HepG2 (cell line): ENCODE measurements around the gene ABCG4. TPM values are rescaled to one million over a fixed set of nuclear protein-coding genes. Genes with fewer than 3 reads are reported as not detected.
A peak's percentile ranks its signal among the peaks of the same experiment; 100 is the strongest.

ENCODE experiments used
- DMAP1 ChIP-seq: IDR thresholded peaks from 2 replicates; pipeline ENCODE4 v1.6.1; 2016
- HES4 ChIP-seq: sonication (generic); formaldehyde crosslinking; IDR thresholded peaks from 2 replicates; pipeline ENCODE4 v1.9.0; 2021; ENCODE audit warnings: mild to moderate bottlenecking, missing genetic modification reagents, borderline replicate concordance
- KLF15 ChIP-seq: sonication (generic); formaldehyde crosslinking; IDR thresholded peaks from 2 replicates; pipeline ENCODE4 v1.8.1; 2023; ENCODE audit warnings: borderline replicate concordance, mild to moderate bottlenecking, inconsistent platforms, missing genetic modification reagents, mixed read lengths
- KMT2A ChIP-seq: sonication (generic); formaldehyde crosslinking; IDR thresholded peaks from 2 replicates; pipeline ENCODE4 v1.4.0; 2020; ENCODE audit warnings: missing genetic modification reagents
- MEIS1 ChIP-seq: sonication (generic); formaldehyde crosslinking; IDR thresholded peaks from 2 replicates; pipeline ENCODE4 v1.9.0; 2021; ENCODE audit warnings: mild to moderate bottlenecking, missing genetic modification reagents, moderate library complexity, borderline replicate concordance
- MYNN ChIP-seq: sonication (generic); formaldehyde crosslinking; IDR thresholded peaks from 2 replicates; pipeline ENCODE4 v1.4.0; 2020; ENCODE audit warnings: mild to moderate bottlenecking, low read depth, missing genetic modification reagents
- RORA ChIP-seq: sonication (generic); formaldehyde crosslinking; IDR thresholded peaks from 2 replicates; pipeline ENCODE4 v1.5.0; 2020; ENCODE audit warnings: mild to moderate bottlenecking, missing genetic modification reagents, moderate library complexity
- SAP130 ChIP-seq: IDR thresholded peaks from 2 replicates; pipeline ENCODE4 v1.6.1; 2016; ENCODE audit warnings: low read depth
- SMYD3 ChIP-seq: sonication (generic); formaldehyde crosslinking; IDR thresholded peaks from 2 replicates; pipeline ENCODE4 v1.8.1; 2023; ENCODE audit warnings: mild to moderate bottlenecking, missing genetic modification reagents
- STAG1 ChIP-seq: sonication (generic); formaldehyde crosslinking; IDR thresholded peaks from 2 replicates; pipeline ENCODE4 v1.4.0; 2020; ENCODE audit warnings: missing genetic modification reagents
- ZNF468 ChIP-seq: sonication (generic); formaldehyde crosslinking; IDR thresholded peaks from 2 replicates; pipeline ENCODE4 v1.8.0; 2022; ENCODE audit warnings: mild to moderate bottlenecking, moderate library complexity, missing genetic modification reagents
- ZNF589 ChIP-seq: sonication (generic); formaldehyde crosslinking; conservative IDR thresholded peaks from 2 replicates; pipeline ENCODE4 v1.8.0; 2022; ENCODE audit warnings: mild to moderate bottlenecking, moderate library complexity, missing genetic modification reagents
- ZNF724P ChIP-seq: sonication (generic); formaldehyde crosslinking; IDR thresholded peaks from 2 replicates; pipeline ENCODE4 v1.8.0; 2022; ENCODE audit warnings: missing genetic modification reagents, borderline replicate concordance
- ZSCAN12 ChIP-seq: sonication (generic); formaldehyde crosslinking; IDR thresholded peaks from 2 replicates; pipeline ENCODE4 v1.9.0; 2021; ENCODE audit warnings: mild to moderate bottlenecking, missing genetic modification reagents
- polyA plus RNA-seq, 8 experiments: library from polyadenylated mRNA; depleted of rRNA in 3 of 8; stranded (reverse) in 7 of 8; unstranded in 1 of 8; fragments of >200 nt; fragmentation: Illumina TruSeq in 4 of 8; extraction: Trizol in 4 of 8; gene quantifications; 2 replicates each; pipeline versions ENCODE4 v1.2.1 to v1.2.3, GENCODE V29; 2011 to 2016; ENCODE audit warnings: low read depth in 4 of 8, missing spikeins in 1 of 8, mixed read lengths in 1 of 8; ENCODE audit not compliant: insufficient read depth in 1 of 8
- total RNA-seq, 5 experiments: library from RNA; depleted of rRNA; stranded (reverse); fragments of >200 nt; fragmentation: Illumina TruSeq; extraction: Trizol; gene quantifications; 2 replicates each; pipeline ENCODE4 v1.2.3, GENCODE V29; 2016; ENCODE audit warnings: low read depth in 1 of 5
- TF ChIP-seq, protein P1 (sequence below): IDR thresholded peaks from 2 replicates; pipeline ENCODE4 v1.6.1; 2012; ENCODE audit warnings: low read length, improper control_type of control experiment
- TF ChIP-seq, protein P2 (sequence below): sonication (generic); formaldehyde crosslinking; IDR thresholded peaks from 2 replicates; pipeline ENCODE4 v1.4.0; 2020; ENCODE audit warnings: mild to moderate bottlenecking, missing genetic modification reagents
- TF ChIP-seq, protein P3 (sequence below): sonication (generic); formaldehyde crosslinking; IDR thresholded peaks from 2 replicates; pipeline ENCODE4 v1.8.0; 2022; ENCODE audit warnings: mild to moderate bottlenecking, missing genetic modification reagents
- TF ChIP-seq, protein P4 (sequence below): sonication (generic); formaldehyde crosslinking; IDR thresholded peaks from 2 replicates; pipeline ENCODE4 v1.4.0; 2020; ENCODE audit warnings: missing genetic modification reagents
- TF ChIP-seq, protein P5 (sequence below): IDR thresholded peaks from 2 replicates; pipeline ENCODE4 v1.6.1; 2016; ENCODE audit warnings: low read depth, borderline replicate concordance

ABCG4 gene
- total and polyA plus RNA-seq, 2 of the 13 experiments (the other 11 are each of a cell fraction or from before 2014, with no cell fraction given), result not detected

DNA sequence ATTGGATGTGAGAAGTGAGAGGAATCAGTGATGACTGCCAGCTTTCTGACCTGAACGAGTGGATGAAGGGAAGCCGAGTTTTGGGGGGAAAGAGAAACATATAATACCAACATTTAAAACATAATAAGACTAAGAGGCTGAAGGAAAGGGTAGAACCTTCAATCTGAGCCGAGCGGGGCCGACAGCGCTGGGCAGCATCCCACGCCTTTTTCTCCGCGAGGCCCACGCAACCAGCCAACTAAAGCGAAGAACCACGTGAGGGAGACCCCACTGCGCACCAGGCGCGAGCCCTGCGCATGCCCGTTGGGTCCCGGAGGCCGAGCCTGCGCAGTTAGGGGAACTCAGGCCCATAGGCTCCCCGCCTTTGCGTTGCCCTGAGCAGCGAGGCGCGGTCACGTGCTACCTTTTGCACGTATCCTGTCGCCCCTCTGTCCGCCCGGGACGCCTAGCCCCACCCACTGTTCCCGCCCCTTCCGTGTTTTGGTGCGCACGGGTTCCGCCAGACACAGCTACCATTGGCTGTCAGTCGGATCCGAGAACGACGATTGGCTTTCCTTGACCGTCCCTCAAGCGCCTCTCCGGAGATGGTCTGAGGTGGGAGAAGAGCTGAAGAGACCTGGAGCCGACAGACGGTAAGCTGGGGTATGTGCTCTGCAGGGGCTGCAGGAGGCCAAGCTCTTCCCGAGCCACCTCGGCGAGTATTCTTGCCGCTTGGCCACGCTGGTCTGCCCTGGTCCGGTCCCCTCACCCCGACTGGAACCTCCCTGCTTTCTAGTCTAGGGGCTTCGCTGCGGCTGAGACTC is 27.6 kb upstream of the ABCG4 start, which contains the start of gene HINFP (continued):
- TF ChIP-seq, protein P1, sequence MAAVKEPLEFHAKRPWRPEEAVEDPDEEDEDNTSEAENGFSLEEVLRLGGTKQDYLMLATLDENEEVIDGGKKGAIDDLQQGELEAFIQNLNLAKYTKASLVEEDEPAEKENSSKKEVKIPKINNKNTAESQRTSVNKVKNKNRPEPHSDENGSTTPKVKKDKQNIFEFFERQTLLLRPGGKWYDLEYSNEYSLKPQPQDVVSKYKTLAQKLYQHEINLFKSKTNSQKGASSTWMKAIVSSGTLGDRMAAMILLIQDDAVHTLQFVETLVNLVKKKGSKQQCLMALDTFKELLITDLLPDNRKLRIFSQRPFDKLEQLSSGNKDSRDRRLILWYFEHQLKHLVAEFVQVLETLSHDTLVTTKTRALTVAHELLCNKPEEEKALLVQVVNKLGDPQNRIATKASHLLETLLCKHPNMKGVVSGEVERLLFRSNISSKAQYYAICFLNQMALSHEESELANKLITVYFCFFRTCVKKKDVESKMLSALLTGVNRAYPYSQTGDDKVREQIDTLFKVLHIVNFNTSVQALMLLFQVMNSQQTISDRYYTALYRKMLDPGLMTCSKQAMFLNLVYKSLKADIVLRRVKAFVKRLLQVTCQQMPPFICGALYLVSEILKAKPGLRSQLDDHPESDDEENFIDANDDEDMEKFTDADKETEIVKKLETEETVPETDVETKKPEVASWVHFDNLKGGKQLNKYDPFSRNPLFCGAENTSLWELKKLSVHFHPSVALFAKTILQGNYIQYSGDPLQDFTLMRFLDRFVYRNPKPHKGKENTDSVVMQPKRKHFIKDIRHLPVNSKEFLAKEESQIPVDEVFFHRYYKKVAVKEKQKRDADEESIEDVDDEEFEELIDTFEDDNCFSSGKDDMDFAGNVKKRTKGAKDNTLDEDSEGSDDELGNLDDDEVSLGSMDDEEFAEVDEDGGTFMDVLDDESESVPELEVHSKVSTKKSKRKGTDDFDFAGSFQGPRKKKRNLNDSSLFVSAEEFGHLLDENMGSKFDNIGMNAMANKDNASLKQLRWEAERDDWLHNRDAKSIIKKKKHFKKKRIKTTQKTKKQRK, result no peak
- TF ChIP-seq MYNN (no peak), ZNF589 (CRISPR knock-in tag) (0 out of 2 replicates have a peak, but pooled peaks have one; percentile 61), ZNF468 (CRISPR knock-in tag) (no peak), MEIS1 (CRISPR knock-in tag) (0 out of 2 replicates have a peak, but pooled peaks have one; percentile 15), KLF15 (CRISPR knock-in tag) (no peak; the same call in 1 of the 2 replicates), HES4 (peak; percentile 68; the same call in 1 of the 2 replicates), KMT2A (CRISPR knock-in tag) (peak; percentile 84), STAG1 (CRISPR knock-in tag) (no peak), ZNF724P (CRISPR knock-in tag) (peak; percentile 72; the same call in 1 of the 2 replicates), ZSCAN12 (CRISPR knock-in tag) (peak; percentile 53; the same call in 1 of the 2 replicates), SAP130 (CRISPR knock-in tag) (peak; percentile 96), SMYD3 (peak; percentile 91), RORA (CRISPR knock-in tag) (no peak), DMAP1 (CRISPR knock-in tag) (peak; percentile 53)
- TF ChIP-seq, protein P2, sequence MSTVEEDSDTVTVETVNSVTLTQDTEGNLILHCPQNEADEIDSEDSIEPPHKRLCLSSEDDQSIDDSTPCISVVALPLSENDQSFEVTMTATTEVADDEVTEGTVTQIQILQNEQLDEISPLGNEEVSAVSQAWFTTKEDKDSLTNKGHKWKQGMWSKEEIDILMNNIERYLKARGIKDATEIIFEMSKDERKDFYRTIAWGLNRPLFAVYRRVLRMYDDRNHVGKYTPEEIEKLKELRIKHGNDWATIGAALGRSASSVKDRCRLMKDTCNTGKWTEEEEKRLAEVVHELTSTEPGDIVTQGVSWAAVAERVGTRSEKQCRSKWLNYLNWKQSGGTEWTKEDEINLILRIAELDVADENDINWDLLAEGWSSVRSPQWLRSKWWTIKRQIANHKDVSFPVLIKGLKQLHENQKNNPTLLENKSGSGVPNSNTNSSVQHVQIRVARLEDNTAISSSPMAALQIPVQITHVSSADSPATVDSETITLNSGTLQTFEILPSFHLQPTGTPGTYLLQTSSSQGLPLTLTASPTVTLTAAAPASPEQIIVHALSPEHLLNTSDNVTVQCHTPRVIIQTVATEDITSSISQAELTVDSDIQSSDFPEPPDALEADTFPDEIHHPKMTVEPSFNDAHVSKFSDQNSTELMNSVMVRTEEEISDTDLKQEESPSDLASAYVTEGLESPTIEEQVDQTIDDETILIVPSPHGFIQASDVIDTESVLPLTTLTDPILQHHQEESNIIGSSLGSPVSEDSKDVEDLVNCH (CRISPR knock-in tag), result 0 out of 2 replicates have a peak, but pooled peaks have one; percentile 40
- TF ChIP-seq, protein P3, sequence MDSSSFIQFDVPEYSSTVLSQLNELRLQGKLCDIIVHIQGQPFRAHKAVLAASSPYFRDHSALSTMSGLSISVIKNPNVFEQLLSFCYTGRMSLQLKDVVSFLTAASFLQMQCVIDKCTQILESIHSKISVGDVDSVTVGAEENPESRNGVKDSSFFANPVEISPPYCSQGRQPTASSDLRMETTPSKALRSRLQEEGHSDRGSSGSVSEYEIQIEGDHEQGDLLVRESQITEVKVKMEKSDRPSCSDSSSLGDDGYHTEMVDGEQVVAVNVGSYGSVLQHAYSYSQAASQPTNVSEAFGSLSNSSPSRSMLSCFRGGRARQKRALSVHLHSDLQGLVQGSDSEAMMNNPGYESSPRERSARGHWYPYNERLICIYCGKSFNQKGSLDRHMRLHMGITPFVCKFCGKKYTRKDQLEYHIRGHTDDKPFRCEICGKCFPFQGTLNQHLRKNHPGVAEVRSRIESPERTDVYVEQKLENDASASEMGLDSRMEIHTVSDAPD (CRISPR knock-in tag), result 0 out of 2 replicates have a peak, but pooled peaks have one; percentile 54
- TF ChIP-seq, protein P4, sequence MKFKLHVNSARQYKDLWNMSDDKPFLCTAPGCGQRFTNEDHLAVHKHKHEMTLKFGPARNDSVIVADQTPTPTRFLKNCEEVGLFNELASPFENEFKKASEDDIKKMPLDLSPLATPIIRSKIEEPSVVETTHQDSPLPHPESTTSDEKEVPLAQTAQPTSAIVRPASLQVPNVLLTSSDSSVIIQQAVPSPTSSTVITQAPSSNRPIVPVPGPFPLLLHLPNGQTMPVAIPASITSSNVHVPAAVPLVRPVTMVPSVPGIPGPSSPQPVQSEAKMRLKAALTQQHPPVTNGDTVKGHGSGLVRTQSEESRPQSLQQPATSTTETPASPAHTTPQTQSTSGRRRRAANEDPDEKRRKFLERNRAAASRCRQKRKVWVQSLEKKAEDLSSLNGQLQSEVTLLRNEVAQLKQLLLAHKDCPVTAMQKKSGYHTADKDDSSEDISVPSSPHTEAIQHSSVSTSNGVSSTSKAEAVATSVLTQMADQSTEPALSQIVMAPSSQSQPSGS (CRISPR knock-in tag), result no peak; the same call in 1 of the 2 replicates
- TF ChIP-seq, protein P5, sequence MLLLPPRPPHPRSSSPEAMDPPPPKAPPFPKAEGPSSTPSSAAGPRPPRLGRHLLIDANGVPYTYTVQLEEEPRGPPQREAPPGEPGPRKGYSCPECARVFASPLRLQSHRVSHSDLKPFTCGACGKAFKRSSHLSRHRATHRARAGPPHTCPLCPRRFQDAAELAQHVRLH (CRISPR knock-in tag), result peak; percentile 62; the same call in 1 of the 2 replicates
